Measurements from ENCODE around the gene EGLN2. TPM values are rescaled to one million over a fixed set of nuclear protein-coding genes. Genes with fewer than 3 reads are reported as not detected.

EGLN2 gene
- total RNA-seq, 1 experiment from 2014 or later = 135 TPM

- Mint-ChIP-seq H3K4me1 (ENCODE audit: low read depth, unreplicated experiment) (peaks cover 10% of the 10 kb centered on the region), H3K27me3 (ENCODE audit: insufficient read depth, unreplicated experiment) (no peaks in the 10 kb centered on the region), H3K27ac (ENCODE audit: unreplicated experiment) (peak overlapping the region; percentile 14), H3K9me3 (ENCODE audit: unreplicated experiment) (no peaks in the 10 kb centered on the region), H3K36me3 (ENCODE audit: insufficient read depth, unreplicated experiment) (peaks cover 30% of the 10 kb centered on the region), H3K4me3 (ENCODE audit: unreplicated experiment) (no peak overlapping the region)
- ChIA-PET POLR2A (no interaction called here), CTCF (no interaction called here)
- intact Hi-C loops (cut with micrococcal nuclease; ENCODE audit: unreplicated experiment) = loop anchor here (2.0 kb wide), 1 partner anchor 31 kb away; no protein-coding TSS in a partner anchor
- DNase-seq = no peak
- Histone ChIP-seq H3K4me3 (ENCODE audit: low read depth, low read length) (no peak overlapping the region), H3K36me3 (ENCODE audit: control insufficient read depth, insufficient read depth, low read length) (no peaks in the 10 kb centered on the region), H3K4me1 (peaks cover 6% of the 10 kb centered on the region; the same call in 1 of the 2 replicates), H3K27me3 (replicated peaks; ENCODE audit: control insufficient read depth, insufficient read depth, low read length) (no peaks in the 10 kb centered on the region), H3K9me3 (no peaks in the 10 kb centered on the region)
- TF ChIP-seq CTCF (IDR thresholded peaks at IDR 0.05; ENCODE audit: insufficient read depth in 1 of 2, low read depth in 1 of 2, low read length in 1 of 2, severe bottlenecking in 1 of 2, unreplicated experiment in 1 of 2) = no peak
- BruUV-seq (replicated peaks) = no TSS peak
Measured at GRCh38 chr19:40775632-40776022, 23.4 kb upstream of the EGLN2 start.

GRCh38 chr19:40776364-40776763, 22.6 kb upstream of the EGLN2 start:
- H3K27me3 Mint-ChIP-seq (ENCODE audit: insufficient read depth, unreplicated experiment) = no peaks in the 10 kb centered on the region
- CTCF ChIA-PET = interaction anchor here (1.6 to 3.3 kb wide), 2 partner anchors 22 to 26 kb away, joined by 7 to 49 read pairs; partner anchors contain the start of genes ACTMAP, EGLN2 and SNRPA
- DNase-seq = no peak
- TF ChIP-seq CTCF (IDR thresholded peaks at IDR 0.05; ENCODE audit: insufficient read depth in 1 of 2, low read depth in 1 of 2, low read length in 1 of 2, severe bottlenecking in 1 of 2, unreplicated experiment in 1 of 2) = no peak
- Histone ChIP-seq H3K36me3 (ENCODE audit: control insufficient read depth, insufficient read depth, low read length) (no peaks in the 10 kb centered on the region), H3K4me3 (ENCODE audit: low read depth, low read length) (no peak overlapping the region), H3K27me3 (replicated peaks; ENCODE audit: control insufficient read depth, insufficient read depth, low read length) (no peaks in the 10 kb centered on the region), H3K4me1 (peaks cover 6% of the 10 kb centered on the region; the same call in 1 of the 2 replicates), H3K9me3 (no peaks in the 10 kb centered on the region)
- peaks cover 16% of the 10 kb centered on the region for H3K4me1 Mint-ChIP-seq (ENCODE audit: low read depth, unreplicated experiment)
- H3K27ac Mint-ChIP-seq (ENCODE audit: unreplicated experiment) = peak overlapping the region; percentile 83
- intact Hi-C loops (cut with micrococcal nuclease; ENCODE audit: unreplicated experiment) = loop anchor here (2.0 kb wide), 1 partner anchor 30 kb away; no protein-coding TSS in a partner anchor
- POLR2A ChIA-PET = interaction anchor here (2.8 to 3.2 kb wide), 3 partner anchors 25 to 487 kb away, joined by 13 to 147 read pairs (median 28); partner anchors contain the start of genes ACTMAP, COQ8B, HNRNPUL1 and ITPKC
- BruUV-seq (replicated peaks) = no TSS peak
- H3K9me3 Mint-ChIP-seq (ENCODE audit: unreplicated experiment) = no peaks in the 10 kb centered on the region
- no peak overlapping the region for H3K4me3 Mint-ChIP-seq (ENCODE audit: unreplicated experiment)
- peaks cover 23% of the 10 kb centered on the region for H3K36me3 Mint-ChIP-seq (ENCODE audit: insufficient read depth, unreplicated experiment)

- Mint-ChIP-seq H3K27me3 (ENCODE audit: insufficient read depth, unreplicated experiment) (no peaks in the 10 kb centered on the region), H3K9me3 (ENCODE audit: unreplicated experiment) (no peaks in the 10 kb centered on the region), H3K36me3 (ENCODE audit: insufficient read depth, unreplicated experiment) (peaks cover 17% of the 10 kb centered on the region), H3K4me1 (ENCODE audit: low read depth, unreplicated experiment) (peaks cover 18% of the 10 kb centered on the region), H3K4me3 (ENCODE audit: unreplicated experiment) (peak overlapping the region; percentile 81), H3K27ac (ENCODE audit: unreplicated experiment) (peak overlapping the region; percentile 83)
- H3K4me3 ChIP-seq (ENCODE audit: low read depth, low read length) = peak overlapping the region; percentile 64
- no peaks in the 10 kb centered on the region; the same call in 1 of the 2 replicates for H3K36me3 ChIP-seq (ENCODE audit: control insufficient read depth, insufficient read depth, low read length)
- no peaks in the 10 kb centered on the region for H3K9me3 ChIP-seq
- TF ChIP-seq CTCF (IDR thresholded peaks at IDR 0.05; ENCODE audit: insufficient read depth in 1 of 2, low read depth in 1 of 2, low read length in 1 of 2, severe bottlenecking in 1 of 2, unreplicated experiment in 1 of 2) = no peak
- POLR2A ChIA-PET = interaction anchor here (0.5 to 3.2 kb wide), 25 partner anchors 11 to 1341 kb away, joined by 3 to 147 read pairs (median 5); partner anchors contain the start of genes ACTMAP, COQ8B, EGLN2 and HNRNPUL1
- intact Hi-C loops (cut with micrococcal nuclease; ENCODE audit: unreplicated experiment) = loop anchor here (1.0 to 2.0 kb wide), 2 partner anchors 30 to 61 kb away; partner anchors contain the start of gene COQ8B
- CTCF ChIA-PET = interaction anchor here (0.9 to 3.3 kb wide), 11 partner anchors 20 to 313 kb away, joined by 3 to 49 read pairs (median 6); partner anchors contain the start of genes ACTMAP, EGLN2 and SNRPA
- peak; percentile 91 to 95 for DNase-seq
- BruUV-seq (replicated peaks) = TSS peak; percentile 94
- no peaks in the 10 kb centered on the region for H3K27me3 ChIP-seq (replicated peaks; ENCODE audit: control insufficient read depth, insufficient read depth, low read length)
- H3K4me1 ChIP-seq = peaks cover 6% of the 10 kb centered on the region; the same call in 1 of the 2 replicates
Measured at GRCh38 chr19:40776932-40777644, 21.9 kb upstream of the EGLN2 start.

Measured in Caco-2 (cell line).